ENCODE data around the gene PLET1.

DNA sequence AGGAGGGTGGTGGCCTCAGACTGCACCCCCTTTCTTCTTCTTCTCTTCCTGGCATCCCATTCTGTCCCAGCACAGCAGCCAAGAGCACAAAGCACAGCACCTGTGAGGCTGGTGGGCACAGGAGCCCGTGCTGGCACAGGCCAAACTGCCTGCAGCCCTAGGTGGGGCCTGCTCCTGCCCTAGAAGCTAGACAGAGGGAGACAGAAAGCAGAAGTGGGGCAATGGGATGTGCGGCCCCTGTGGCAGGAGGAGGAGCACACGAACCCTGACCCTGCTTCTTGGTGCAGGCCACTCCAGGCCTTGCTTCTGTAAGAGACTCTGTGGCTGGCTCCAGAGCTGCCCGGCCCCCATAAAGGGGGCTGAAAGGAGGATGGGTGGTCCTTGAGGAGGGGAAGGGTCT is 38.4 kb downstream of the PLET1 start:
- TF ChIP-seq, protein P1, sequence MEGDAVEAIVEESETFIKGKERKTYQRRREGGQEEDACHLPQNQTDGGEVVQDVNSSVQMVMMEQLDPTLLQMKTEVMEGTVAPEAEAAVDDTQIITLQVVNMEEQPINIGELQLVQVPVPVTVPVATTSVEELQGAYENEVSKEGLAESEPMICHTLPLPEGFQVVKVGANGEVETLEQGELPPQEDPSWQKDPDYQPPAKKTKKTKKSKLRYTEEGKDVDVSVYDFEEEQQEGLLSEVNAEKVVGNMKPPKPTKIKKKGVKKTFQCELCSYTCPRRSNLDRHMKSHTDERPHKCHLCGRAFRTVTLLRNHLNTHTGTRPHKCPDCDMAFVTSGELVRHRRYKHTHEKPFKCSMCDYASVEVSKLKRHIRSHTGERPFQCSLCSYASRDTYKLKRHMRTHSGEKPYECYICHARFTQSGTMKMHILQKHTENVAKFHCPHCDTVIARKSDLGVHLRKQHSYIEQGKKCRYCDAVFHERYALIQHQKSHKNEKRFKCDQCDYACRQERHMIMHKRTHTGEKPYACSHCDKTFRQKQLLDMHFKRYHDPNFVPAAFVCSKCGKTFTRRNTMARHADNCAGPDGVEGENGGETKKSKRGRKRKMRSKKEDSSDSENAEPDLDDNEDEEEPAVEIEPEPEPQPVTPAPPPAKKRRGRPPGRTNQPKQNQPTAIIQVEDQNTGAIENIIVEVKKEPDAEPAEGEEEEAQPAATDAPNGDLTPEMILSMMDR (conservative IDR thresholded peaks at IDR 0.05; ENCODE audit: low read depth, low read length) = no peak
- TF ChIP-seq EZH2 (IDR thresholded peaks at IDR 0.05; ENCODE audit: low read length, unreplicated experiment) (no peak), EZH2phosphoT487 (IDR thresholded peaks at IDR 0.05; ENCODE audit: borderline replicate concordance, low read length) (no peak)

All from PC-3 (cell line).